Superior temporal gyrus (tissue), 1 donor: Measurements from ENCODE around the gene PIGN.

ENCODE experiments used
- DNase-seq: peaks from one replicate; pipeline ENCODE4 v3.0.0-alpha.2; 2016; ENCODE audit errors: extremely low spot score

The PIGN gene

GRCh38 chr18:62109676-62110075 lies 77.2 kb downstream of the PIGN start:
- DNase-seq, result no peak

DNA sequence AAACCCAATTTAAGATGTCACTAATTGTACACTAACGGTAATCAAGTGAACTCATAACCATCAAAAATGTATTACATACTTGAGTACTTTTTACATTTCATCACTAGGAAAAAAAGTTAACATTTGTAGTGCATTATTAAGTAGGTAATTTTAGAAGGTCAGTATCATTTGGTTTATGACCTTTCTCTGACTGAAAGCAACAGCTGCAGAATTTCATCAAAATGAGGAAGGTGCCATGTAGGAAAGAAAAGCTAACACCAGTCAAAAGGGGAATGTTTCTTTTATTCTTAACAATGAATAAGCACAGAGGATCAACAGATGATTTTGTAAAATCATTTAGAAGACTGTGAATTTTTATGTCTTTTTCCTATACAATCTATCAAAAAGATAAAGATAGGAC lies 79.0 kb downstream of the PIGN start:
- DNase-seq, result no peak

- DNase-seq, result no peak
Observed at GRCh38 chr18:62106271-62106670, 80.6 kb downstream of the PIGN start.

GRCh38 chr18:62105376-62105775 lies 81.5 kb downstream of the PIGN start:
- no peak for DNase-seq

GRCh38 chr18:62102221-62102620 lies 84.6 kb downstream of the PIGN start:
- DNase-seq, result no peak

- peak; percentile 17 for DNase-seq
Observed at GRCh38 chr18:62101321-62101721, 85.5 kb downstream of the PIGN start.

DNA sequence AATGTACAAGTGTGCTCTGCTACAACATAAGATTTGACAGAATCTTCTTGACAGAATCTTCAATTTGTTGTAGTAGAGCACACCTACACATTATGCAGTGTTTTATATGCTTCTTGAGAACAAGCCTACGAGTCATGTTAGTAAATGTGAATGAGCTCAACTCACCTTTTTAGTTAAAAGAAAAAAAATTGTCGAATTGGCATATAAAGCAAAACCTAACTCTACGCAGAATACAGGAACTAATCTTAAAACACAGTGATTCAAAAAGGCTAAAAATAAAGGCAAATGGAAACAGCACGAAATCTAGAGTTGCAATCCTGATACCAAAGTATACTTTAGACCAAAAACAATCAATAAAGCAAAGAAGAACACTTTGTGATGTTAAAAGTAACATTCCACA lies 87.9 kb downstream of the PIGN start:
- DNase-seq, result no peak

DNA sequence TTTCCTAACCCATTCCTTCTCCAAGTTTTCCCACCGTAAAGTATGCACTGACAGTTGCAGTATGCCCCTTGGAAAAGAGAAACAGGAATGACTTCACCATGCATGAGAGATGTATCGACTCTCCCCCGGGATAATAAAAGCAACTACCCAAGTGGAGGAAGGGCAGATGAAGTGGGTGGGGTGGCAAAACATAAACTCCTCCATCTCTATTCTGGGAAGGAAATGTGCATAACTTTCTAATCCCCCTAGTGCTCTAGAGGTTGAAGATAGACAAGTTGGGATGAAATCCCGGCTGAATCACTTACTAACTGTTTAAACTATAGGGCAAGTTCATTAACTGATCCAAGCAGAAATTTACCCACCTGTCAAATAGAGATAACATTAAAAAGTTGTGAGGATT lies 89.2 kb downstream of the PIGN start:
- no peak for DNase-seq

GRCh38 chr18:62091487-62092120 lies 95.3 kb downstream of the PIGN start:
- DNase-seq, result no peak

DNA sequence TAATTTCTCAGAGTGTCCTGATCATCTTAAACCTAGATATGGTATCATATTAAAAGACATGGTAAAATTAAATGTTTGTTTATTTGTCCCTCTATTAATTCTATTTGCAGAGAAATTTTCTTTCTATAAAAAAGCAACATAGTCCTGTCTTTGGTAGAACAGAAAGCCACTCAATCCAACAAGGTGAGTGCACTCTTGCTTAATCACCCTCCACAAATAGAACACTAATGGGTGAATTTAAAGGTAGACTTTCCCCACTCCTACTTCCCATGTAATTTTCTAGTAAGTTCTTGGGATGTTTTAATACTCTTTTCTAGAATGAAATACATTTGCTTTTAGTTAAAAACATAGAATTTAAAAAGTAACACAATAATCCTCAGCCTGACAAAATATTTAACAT lies 97.7 kb downstream of the PIGN start:
- DNase-seq, result no peak

- DNase-seq, result no peak
Observed at GRCh38 chr18:62088156-62088555, 98.7 kb downstream of the PIGN start.

GRCh38 chr18:62085756-62086155 lies 101.1 kb downstream of the PIGN start:
- DNase-seq, result no peak

GRCh38 chr18:62081761-62082294 lies 105.0 kb downstream of the PIGN start:
- no peak for DNase-seq

DNA sequence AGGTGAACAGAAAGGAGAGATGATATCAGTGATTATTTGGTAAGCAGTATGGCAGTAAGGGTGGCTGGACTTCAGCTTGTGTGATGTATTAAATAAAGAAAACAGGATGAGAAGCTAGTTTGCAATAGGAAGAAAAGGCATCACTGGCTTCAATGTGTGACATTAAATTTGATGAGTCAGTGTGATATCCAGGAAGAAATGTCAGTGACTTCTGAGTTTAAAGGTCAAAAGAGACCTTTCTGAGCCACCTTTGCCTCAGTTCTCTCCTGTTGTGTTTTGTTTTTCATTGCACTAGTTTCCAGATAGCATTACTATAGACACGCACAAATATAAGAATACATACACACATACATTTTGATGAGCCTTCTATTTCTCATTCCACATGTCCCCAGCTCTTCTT lies 105.6 kb downstream of the PIGN start:
- DNase-seq, result no peak

- DNase-seq, result no peak
Observed at GRCh38 chr18:62080172-62080900, 106.5 kb downstream of the PIGN start.

DNA sequence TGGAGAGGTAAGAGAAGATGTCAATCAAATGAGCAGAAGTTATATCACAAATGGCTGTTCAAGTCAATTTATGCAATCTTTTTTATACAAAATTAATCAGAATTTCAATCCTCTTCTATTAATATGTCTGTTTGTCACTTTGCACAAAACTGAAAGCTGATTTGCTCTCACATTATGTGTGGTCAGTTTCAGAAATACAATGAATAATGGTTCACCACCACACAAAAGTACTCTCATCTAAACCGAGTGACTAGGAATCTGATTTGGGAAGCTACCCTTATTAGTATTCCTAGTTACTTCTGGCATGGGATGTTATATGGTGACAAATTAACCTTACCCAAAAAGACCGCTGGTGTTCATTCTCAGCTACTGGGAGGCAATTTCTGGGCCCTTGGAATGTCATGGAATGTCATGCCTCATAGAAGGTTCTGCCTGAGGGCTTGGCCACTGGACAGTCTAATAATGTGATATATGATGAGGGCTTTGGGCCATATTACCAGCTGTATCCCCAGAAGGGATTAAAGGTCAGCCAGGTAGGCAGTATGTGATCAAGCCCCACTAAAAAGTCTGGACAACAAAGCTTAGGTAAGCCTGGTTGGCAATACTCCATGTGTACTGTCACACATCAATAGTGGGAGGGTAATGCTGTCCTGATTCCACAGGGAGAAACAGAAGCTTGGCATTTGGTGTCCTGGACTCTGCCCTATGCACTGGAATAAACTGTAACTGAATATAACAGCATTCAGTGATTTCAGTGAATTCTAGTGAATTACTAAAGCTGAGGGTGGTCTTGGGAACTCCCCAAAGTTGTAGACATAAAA lies 113.2 kb downstream of the PIGN start:
- no peak for DNase-seq

- no peak for DNase-seq
Observed at GRCh38 chr18:62072370-62072769, 114.5 kb downstream of the PIGN start.

GRCh38 chr18:62071071-62071470 lies 115.8 kb downstream of the PIGN start:
- no peak for DNase-seq

GRCh38 chr18:62070302-62070701 lies 116.6 kb downstream of the PIGN start:
- DNase-seq, result no peak

GRCh38 chr18:62069556-62069955 lies 117.3 kb downstream of the PIGN start:
- DNase-seq, result no peak

DNA sequence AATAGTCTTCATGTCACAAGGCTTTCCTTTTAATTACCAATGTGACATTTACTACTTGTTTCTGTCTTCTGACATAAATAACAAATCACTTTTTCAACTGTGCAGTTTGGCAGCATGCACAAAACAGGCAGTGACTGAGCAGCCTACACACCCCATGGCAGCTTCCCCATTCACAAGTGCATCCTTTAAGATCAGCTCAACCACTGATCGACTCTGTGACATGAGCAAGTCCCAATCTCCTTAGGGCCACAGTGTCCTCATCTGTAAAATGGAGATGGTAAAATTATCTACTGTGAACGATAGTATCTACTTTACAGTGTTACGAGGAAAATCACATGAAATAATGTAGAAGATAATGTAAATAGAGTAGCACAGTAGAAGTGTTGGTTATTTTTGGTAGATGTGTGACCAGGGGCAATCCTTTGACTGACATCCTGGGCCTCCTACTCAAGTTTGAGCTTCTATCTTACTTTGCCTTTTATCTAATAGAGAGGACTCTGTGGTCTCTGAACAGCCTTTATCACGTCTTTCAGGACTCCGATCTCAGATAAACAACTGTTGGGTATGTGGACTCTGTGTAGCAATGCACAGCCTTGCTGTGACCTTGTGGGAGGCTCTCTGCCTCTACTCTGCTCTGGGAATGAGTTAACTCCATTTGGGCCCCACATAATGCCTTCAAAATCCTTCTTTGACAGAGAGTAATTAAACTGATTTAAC lies 120.6 kb downstream of the PIGN start:
- DNase-seq, result no peak

DNA sequence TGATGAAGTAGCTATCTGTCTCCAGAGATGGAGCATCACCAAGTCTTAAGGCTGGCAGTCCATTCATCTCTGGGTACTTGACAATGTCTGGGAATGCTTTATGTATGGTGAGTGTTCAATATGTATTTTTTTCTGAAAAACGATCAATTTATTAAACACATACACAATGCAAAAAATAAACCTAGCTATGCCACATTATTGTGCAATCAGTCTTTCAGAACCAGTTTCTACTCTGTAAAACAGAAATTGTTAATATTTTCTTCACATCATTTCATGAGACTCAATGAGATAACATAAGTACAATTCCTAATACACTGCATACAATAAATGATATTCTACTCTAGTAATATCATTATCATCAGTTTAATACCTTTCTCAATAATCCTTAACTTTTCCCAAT lies 122.5 kb downstream of the PIGN start:
- DNase-seq, result no peak
